GM21447 (cell line): ENCODE data around the gene EPN3.

Experiments
- ATAC-seq: cut with Tn5 transposase; IDR thresholded peaks from one replicate; pipeline ENCODE4 v1.9.1; 2021; ENCODE audit not compliant: unreplicated experiment

EPN3 gene

GRCh38 chr17:50532452-50533024, at the start of gene EPN3:
Gene EPN3, plus strand, starts transcription at chr17:50532735. Its CDS starts 3,822 bp downstream, at chr17:50536557.
- no peak for ATAC-seq

- no peak for ATAC-seq
Measured at GRCh38 chr17:50483266-50483665, 49.3 kb upstream of the EPN3 start.

- no peak for ATAC-seq
Measured at GRCh38 chr17:50484386-50485155, 48.0 kb upstream of the EPN3 start.

- no peak for ATAC-seq
Measured at GRCh38 chr17:50487213-50488096, 45.1 kb upstream of the EPN3 start.

GRCh38 chr17:50488880-50489279, 43.7 kb upstream of the EPN3 start:
- ATAC-seq = no peak

- ATAC-seq = no peak
Measured at GRCh38 chr17:50491505-50491904, 41.0 kb upstream of the EPN3 start.

- ATAC-seq = no peak
Measured at GRCh38 chr17:50492214-50492613, 40.3 kb upstream of the EPN3 start.

- no peak for ATAC-seq
Measured at GRCh38 chr17:50493744-50494143, 38.8 kb upstream of the EPN3 start.

GRCh38 chr17:50495217-50495823, 37.2 kb upstream of the EPN3 start:
- ATAC-seq = no peak

GRCh38 chr17:50495918-50496317, 36.6 kb upstream of the EPN3 start:
- ATAC-seq = no peak

GRCh38 chr17:50498021-50498874, 34.3 kb upstream of the EPN3 start:
- ATAC-seq = no peak

GRCh38 chr17:50499270-50499669, 33.3 kb upstream of the EPN3 start:
- ATAC-seq = no peak

- ATAC-seq = no peak
Measured at GRCh38 chr17:50499721-50500120, 32.8 kb upstream of the EPN3 start.

- ATAC-seq = no peak
Measured at GRCh38 chr17:50501054-50501453, 31.5 kb upstream of the EPN3 start.

- ATAC-seq = no peak
Measured at GRCh38 chr17:50502301-50502990, 30.1 kb upstream of the EPN3 start.

GRCh38 chr17:50505591-50506130, 26.9 kb upstream of the EPN3 start:
- ATAC-seq = no peak

GRCh38 chr17:50506298-50506697, 26.2 kb upstream of the EPN3 start:
- ATAC-seq = no peak

GRCh38 chr17:50507871-50508572, 24.5 kb upstream of the EPN3 start, which contains the start of gene MYCBPAP:
Gene MYCBPAP, plus strand, starts transcription at chr17:50508439. Its CDS starts 236 bp downstream, at chr17:50508675.
- ATAC-seq = no peak
